Suprapubic skin (tissue), 3 donors: ENCODE measurements around the gene P4HA1.

Source experiments
- POLR2A ChIP-seq, 2 donors: fragments of 450-650 bp; IDR thresholded peaks; one replicate each; pipeline ENCODE4 v1.6.1; 2017; ENCODE audit warnings: antibody characterized with exemption in 2 of 2, mild to moderate bottlenecking in 2 of 2, moderate library complexity in 2 of 2
- TF ChIP-seq, protein P1 (sequence below), 2 donors: fragments of 200-600 bp in 1 of 2; fragments of 450-650 bp in 1 of 2; sonication (generic) in 1 of 2; IDR thresholded peaks; one replicate each; pipeline ENCODE4 v1.5.1; 2016 to 2019; ENCODE audit warnings: antibody characterized with exemption in 2 of 2, mild to moderate bottlenecking in 1 of 2, moderate library complexity in 1 of 2

DNA sequence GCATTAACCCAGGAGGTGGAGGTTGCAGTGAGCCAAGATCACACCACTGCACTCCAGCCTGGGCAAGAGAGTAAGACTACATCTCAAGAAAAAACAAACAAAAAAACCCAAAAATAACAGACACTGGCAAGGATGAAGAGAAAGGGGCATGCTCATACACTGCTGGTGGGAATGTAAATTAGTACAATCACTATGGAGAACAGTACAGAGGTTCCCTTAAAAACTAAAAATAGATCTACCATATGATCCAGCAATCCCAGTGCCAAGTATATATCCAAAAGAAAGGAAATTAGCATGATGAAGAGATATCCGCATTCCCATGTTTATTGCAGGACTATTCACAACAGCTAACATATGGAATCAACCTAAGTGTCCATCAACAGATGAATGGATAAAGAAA, 75.6 kb downstream of the P4HA1 start:
- no peak for TF ChIP-seq POLR2A (IDR thresholded peaks at IDR 0.05)
- TF ChIP-seq, protein P1, sequence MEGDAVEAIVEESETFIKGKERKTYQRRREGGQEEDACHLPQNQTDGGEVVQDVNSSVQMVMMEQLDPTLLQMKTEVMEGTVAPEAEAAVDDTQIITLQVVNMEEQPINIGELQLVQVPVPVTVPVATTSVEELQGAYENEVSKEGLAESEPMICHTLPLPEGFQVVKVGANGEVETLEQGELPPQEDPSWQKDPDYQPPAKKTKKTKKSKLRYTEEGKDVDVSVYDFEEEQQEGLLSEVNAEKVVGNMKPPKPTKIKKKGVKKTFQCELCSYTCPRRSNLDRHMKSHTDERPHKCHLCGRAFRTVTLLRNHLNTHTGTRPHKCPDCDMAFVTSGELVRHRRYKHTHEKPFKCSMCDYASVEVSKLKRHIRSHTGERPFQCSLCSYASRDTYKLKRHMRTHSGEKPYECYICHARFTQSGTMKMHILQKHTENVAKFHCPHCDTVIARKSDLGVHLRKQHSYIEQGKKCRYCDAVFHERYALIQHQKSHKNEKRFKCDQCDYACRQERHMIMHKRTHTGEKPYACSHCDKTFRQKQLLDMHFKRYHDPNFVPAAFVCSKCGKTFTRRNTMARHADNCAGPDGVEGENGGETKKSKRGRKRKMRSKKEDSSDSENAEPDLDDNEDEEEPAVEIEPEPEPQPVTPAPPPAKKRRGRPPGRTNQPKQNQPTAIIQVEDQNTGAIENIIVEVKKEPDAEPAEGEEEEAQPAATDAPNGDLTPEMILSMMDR (IDR thresholded peaks at IDR 0.05) = no peak
